ENCODE data around the gene TMEM38B.

GRCh38 chr9:105667867-105668266, 26.5 kb upstream of the TMEM38B start:
- TF ChIP-seq POLR2AphosphoS5 (IDR thresholded peaks at IDR 0.05; ENCODE audit: borderline replicate concordance, low read depth, low read length) = no peak
- no peak for TF ChIP-seq EZH2 (IDR thresholded peaks at IDR 0.05)
